HPDE6-E6E7 (cell line): Measurements from ENCODE around the gene CHMP6.

Experiments
- DNase-seq: peaks from one replicate; pipeline ENCODE4 v3.0.0; 2011; ENCODE audit warnings: missing footprints; ENCODE audit errors: extremely low spot score

CHMP6 gene

GRCh38 chr17:81042606-81043005 lies 51.0 kb downstream of the CHMP6 start:
- DNase-seq: no peak

- no peak for DNase-seq
These were observed 51.7 kb downstream of the CHMP6 start for GRCh38 chr17:81043319-81043724.

- DNase-seq: peak; percentile 88
These were observed 52.2 kb downstream of the CHMP6 start for GRCh38 chr17:81043725-81044427.

GRCh38 chr17:81044428-81044763 lies 52.8 kb downstream of the CHMP6 start:
- no peak for DNase-seq

- DNase-seq: no peak
These were observed 53.3 kb downstream of the CHMP6 start for GRCh38 chr17:81044764-81045589.

- DNase-seq: no peak
These were observed 54.0 kb downstream of the CHMP6 start for GRCh38 chr17:81045590-81046095.

GRCh38 chr17:81046132-81046769 lies 54.6 kb downstream of the CHMP6 start:
- DNase-seq: no peak

GRCh38 chr17:81046770-81047359 lies 55.2 kb downstream of the CHMP6 start:
- DNase-seq: no peak

GRCh38 chr17:81048827-81049371 lies 57.3 kb downstream of the CHMP6 start:
- DNase-seq: no peak

GRCh38 chr17:81049372-81049911 lies 57.8 kb downstream of the CHMP6 start:
- DNase-seq: no peak
